ENCODE data around the gene MLLT10.
"Not testable (repeated sequence)": the region's sequence is repeated elsewhere in the genome, so short reads cannot be mapped to it uniquely, and the experiment has no call there.

MLLT10 gene

DNA sequence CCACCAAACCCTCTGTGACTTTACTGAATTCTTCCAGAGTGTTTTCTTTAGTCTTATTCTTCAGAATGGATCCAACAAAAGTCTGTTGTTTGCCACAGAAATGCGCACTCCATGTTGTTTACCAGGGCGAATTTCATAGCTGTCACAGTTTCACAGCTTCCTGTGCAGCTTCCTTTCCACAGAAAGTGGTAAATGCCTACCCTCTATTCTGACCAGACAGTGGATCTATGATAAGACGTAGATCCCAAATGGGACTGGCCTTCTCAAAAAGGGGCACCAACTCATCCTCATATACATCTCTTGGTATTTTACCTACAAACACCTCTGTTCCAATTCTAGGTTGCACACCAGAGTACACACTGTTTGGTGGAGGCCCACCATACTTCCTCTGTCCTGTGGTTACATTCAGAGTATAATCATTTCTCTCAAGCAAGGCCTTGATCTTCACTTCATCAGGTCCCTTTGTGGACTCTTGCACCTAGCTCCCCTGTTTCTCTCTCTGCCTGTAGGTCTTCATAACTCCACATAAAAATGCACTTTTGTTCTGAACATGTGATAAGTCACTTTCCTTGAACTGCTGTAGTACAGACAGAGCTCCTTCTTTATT is 91.7 kb downstream of the MLLT10 start:
- FAIRE-seq = no peak

GRCh38 chr10:21626457-21627161 is 92.6 kb downstream of the MLLT10 start:
- no peak for FAIRE-seq
- no peak for DNase-seq (ENCODE audit: extremely low spot score, insufficient read length, low read depth)

More for the DNA sequence above, 91.7 kb downstream of the MLLT10 start:
- DNase-seq (ENCODE audit: extremely low spot score, insufficient read length, low read depth) = no peak

DNA sequence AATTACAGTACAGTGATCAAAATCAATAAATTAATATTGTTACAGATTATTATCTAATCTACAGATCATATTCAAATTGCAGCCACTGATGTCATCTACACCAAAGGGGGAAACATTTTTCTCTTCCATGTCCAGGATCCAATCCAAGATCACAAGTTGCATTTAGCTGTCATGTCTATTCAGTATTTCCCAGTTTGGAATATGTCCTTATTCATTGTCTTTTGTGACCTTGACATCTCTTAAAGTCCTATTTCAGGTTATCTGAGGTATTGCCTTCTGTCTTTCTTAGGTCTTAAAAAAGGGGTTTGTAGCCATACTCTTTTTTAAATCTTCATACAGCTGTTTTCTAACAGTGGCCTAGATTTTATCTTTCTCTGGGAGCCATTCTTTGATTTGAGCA is 93.3 kb downstream of the MLLT10 start:
- FAIRE-seq (no peak), DNase-seq (ENCODE audit: extremely low spot score, insufficient read length, low read depth) (no peak)

DNA sequence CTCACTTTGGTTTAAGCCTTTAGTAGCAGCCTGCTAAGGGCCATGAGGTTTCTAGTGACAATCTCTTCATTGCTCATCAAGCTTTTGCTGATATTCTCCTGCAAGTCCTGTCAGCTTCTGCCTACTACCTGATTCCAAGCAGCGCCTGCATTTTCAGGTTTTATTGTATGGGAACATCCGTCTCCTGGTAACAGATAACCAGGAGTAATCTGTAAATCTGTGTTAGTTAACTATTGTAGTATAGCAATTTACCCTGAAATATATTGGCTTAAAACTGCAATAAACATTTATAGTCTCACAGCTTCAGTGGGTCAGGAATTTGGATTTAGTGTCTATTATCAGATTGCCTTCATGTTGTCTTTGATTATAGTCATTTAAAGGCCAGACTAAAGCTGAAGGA is 94.0 kb downstream of the MLLT10 start:
- FAIRE-seq (no peak), DNase-seq (ENCODE audit: extremely low spot score, insufficient read length, low read depth) (no peak)

GRCh38 chr10:21628645-21629044 is 94.6 kb downstream of the MLLT10 start:
- FAIRE-seq; DNase-seq (ENCODE audit: extremely low spot score, insufficient read length, low read depth): not testable (repeated sequence)

GRCh38 chr10:21634599-21635365 is 100.8 kb downstream of the MLLT10 start:
- FAIRE-seq (no peak), DNase-seq (ENCODE audit: extremely low spot score, insufficient read length, low read depth) (no peak)

- no peak for FAIRE-seq
- no peak for DNase-seq (ENCODE audit: extremely low spot score, insufficient read length, low read depth)
Measured at GRCh38 chr10:21637795-21638194, 103.8 kb downstream of the MLLT10 start.

GRCh38 chr10:21638681-21639080 is 104.6 kb downstream of the MLLT10 start:
- FAIRE-seq = no peak

GRCh38 chr10:21648040-21648439 is 114.0 kb downstream of the MLLT10 start:
- FAIRE-seq (no peak), DNase-seq (ENCODE audit: extremely low spot score, insufficient read length, low read depth) (no peak)

More at GRCh38 chr10:21638681-21639080, 104.6 kb downstream of the MLLT10 start:
- no peak for DNase-seq (ENCODE audit: extremely low spot score, insufficient read length, low read depth)

DNA sequence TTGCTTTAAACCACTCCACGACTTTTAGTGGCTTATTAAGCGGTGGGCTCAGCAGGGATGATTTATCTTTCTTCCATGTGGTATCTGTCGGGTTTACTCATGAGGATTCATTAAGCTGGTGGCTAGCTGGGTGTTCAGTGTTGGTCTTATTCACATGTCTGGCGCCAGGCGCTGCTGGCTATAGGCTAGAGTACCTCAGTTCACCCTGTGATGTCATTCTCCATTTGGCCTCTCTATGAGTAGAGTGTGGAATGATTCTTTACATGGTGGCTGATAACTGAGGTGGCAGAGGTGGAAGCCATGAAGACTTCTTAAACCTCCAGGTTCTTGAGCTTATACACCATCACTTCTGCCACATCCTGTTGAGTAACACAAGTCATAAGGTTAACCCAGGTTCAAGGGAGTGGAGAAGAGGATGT is 115.4 kb downstream of the MLLT10 start:
- FAIRE-seq (no peak), DNase-seq (ENCODE audit: extremely low spot score, insufficient read length, low read depth) (no peak)

DNA sequence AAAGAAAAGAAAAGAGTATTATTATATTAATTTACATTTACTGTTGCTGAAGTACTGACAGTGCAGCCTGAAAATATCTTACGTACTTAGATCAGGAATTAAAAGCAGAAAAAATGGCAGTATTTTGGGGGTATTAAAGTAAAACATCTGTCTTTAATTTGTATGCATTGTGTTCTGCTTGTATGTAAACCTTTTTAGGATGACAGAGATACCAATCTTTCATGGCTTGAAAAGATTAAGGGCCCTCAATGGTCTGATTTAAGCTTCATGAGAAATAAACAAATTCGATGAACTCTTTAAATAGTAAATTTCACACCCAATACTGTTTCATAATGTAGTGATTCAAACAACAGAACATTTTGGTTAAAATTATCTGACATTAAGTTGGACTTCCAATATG is 116.3 kb downstream of the MLLT10 start:
- FAIRE-seq = no peak
- no peak for DNase-seq (ENCODE audit: extremely low spot score, insufficient read length, low read depth)

DNA sequence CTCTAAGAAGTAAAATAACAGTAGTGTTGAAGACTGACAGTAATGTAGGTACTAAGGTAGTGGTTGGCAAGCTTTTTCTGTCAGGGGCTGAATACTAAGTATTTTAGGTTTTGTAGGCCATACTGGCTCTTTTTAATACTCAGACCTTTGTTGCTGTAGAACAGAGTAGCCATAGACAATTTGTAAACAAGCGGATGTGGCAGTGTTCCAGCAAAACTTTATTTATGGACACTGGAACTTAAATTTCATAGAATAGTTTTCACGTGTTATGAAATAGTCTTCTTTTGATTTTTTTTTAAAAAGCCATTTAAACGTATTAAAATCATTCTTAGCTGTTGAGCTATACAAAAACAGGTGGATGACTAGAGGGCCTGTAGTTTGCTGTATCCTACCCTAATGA is 121.2 kb downstream of the MLLT10 start:
- DNase-seq (ENCODE audit: extremely low spot score, insufficient read length, low read depth) (no peak), FAIRE-seq (no peak)

- DNase-seq (ENCODE audit: extremely low spot score, insufficient read length, low read depth) (no peak), FAIRE-seq (no peak)
Measured at GRCh38 chr10:21655687-21656086, 121.7 kb downstream of the MLLT10 start.

DNA sequence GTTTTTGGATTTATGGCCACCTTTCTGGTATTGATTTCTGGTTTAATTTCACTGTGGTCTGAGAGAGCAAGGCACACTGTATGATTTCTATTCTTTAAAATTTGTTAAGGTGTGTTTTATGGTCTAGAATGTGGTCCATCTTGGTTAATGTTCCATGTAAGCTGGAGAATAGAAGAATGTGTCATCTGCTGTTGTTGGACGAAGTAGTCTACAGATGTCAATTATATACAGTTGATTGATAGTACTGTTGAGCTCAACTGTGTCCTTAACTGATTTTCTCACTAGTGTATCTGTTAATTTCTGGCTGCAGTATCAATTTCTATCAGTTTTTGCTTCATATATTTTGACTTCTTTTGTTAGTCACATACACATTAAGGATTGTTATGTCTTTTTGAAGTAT is 127.1 kb downstream of the MLLT10 start:
- FAIRE-seq (no peak), DNase-seq (ENCODE audit: extremely low spot score, insufficient read length, low read depth) (no peak)

GRCh38 chr10:21661935-21662334 is 127.9 kb downstream of the MLLT10 start:
- DNase-seq (ENCODE audit: extremely low spot score, insufficient read length, low read depth) (no peak), FAIRE-seq (no peak)

GRCh38 chr10:21662635-21663034 is 128.6 kb downstream of the MLLT10 start:
- FAIRE-seq = no peak

DNA sequence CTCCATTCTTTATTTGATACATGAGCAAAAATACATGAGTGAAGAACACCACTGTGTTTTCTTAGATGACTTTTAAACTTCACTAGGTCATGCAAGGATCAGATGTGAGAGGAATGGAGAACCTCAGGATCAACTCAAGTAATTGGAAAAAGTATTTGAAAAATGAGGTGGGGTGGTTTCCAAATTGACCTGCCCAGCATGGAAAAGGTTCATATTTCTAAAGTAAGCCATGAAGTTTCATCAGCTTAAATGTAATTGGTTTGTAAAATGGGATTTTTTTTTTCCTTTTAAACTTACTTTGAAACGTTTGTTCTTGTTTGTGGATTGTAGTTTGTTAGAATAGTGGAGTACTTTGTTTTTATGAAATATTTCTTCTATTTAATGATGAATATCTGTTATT is 134.8 kb downstream of the MLLT10 start:
- DNase-seq (ENCODE audit: extremely low spot score, insufficient read length, low read depth) (no peak), FAIRE-seq (no peak)

More at GRCh38 chr10:21662635-21663034, 128.6 kb downstream of the MLLT10 start:
- no peak for DNase-seq (ENCODE audit: extremely low spot score, insufficient read length, low read depth)

DNA sequence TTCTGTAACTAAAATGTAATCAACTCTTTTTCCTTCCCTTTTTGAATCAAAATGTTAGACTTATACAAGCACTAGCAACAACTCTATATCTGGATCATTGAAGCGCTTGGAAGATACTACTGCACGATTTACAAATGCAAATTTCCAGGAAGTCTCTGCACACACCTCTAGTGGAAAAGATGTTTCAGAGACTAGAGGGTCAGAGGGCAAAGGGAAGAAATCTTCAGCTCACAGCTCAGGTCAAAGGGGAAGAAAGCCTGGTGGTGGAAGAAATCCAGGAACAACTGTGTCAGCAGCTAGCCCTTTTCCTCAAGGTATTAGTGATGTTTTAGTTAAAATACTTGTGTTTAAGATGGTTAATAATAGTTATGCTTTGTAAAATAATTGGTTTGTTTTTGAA is 136.4 kb downstream of the MLLT10 start:
- DNase-seq (ENCODE audit: extremely low spot score, insufficient read length, low read depth) = no peak
- FAIRE-seq = no peak

- DNase-seq (ENCODE audit: extremely low spot score, insufficient read length, low read depth) = no peak
- peak; percentile 24 for FAIRE-seq
Measured at GRCh38 chr10:21673668-21674067, 139.6 kb downstream of the MLLT10 start.

DNA sequence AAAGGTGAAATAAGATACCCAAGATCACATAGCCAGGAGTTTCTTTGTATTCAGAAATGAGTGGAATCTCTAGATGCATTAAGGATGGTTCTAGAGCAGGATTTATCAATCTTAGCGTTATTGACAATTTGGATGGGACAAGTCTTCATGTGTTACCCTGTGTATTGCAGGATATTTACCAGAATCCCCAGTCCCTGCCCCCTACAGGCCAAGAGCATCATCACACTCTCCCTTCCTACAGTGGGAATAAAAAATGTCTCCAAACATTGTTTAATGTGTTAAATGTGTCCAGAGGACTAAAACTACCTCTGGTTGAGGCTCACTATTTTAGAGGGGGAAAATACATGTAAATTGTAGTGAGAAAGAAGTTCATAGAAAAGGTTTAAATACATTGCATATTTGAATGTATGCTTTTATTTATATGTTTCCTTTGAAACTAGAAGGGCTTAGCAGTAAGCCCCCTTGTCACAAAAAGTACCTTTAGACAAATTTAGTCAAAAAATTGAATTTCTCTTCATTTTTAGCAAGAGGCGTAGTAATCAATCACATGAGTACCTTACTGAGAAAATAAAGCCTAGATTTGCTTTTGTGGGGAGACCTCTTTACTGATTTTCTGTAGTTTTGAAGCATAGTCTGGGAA is 141.2 kb downstream of the MLLT10 start:
- FAIRE-seq (peak; percentile 68), DNase-seq (ENCODE audit: extremely low spot score, insufficient read length, low read depth) (no peak)

DNA sequence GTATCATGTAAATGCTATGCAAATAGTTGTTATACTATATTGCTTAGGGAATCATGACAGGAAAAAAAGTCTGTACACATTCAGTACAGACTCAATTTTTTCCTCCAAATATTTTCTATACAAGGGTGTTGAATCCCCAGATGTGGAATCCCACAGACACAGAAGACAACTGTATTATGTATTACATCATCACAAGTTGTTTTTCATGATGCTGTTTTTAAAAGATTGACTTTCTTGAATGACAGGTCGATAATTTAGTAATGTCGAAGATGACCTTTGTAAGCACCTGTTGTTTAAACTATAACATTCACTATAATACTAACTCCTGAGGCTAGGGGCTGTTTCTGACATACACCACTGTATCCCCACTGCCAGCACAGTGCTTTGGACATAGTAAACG is 143.5 kb downstream of the MLLT10 start:
- FAIRE-seq = no peak
- no peak for DNase-seq (ENCODE audit: extremely low spot score, insufficient read length, low read depth)
